Endothelial cell of umbilical vein (primary cell): ENCODE results near the gene OR2B2.

ENCODE experiments used
- CTCF ChIP-seq, 2 donors: IDR thresholded peaks; 1 replicate in 1 of 2; 2 replicates in 1 of 2; pipeline ENCODE4 v1.5.1; 2011; ENCODE audit warnings: low read length in 2 of 2, mild to moderate bottlenecking in 2 of 2, moderate library complexity in 2 of 2, control low read depth in 1 of 2, inconsistent platforms in 1 of 2, low read depth in 1 of 2; ENCODE audit not compliant: insufficient read depth in 1 of 2; ENCODE audit errors: extremely low read depth in 1 of 2
- EZH2 ChIP-seq: IDR thresholded peaks from 2 replicates; pipeline ENCODE4 v1.6.1; 2012; ENCODE audit warnings: borderline replicate concordance, low read depth, mild to moderate bottlenecking, moderate library complexity, low read length, inconsistent platforms; ENCODE audit not compliant: severe bottlenecking
- POLR2AphosphoS5 ChIP-seq: IDR thresholded peaks from 2 replicates; pipeline ENCODE4 v1.6.1; 2012; ENCODE audit warnings: low read depth, mild to moderate bottlenecking, control low read depth, low read length, moderate library complexity; ENCODE audit not compliant: insufficient read depth

- TF ChIP-seq EZH2 (no peak), POLR2AphosphoS5 (no peak), CTCF (IDR thresholded peaks at IDR 0.05; ENCODE audit: extremely low read depth in 1 of 2, insufficient read depth in 1 of 2, low read depth in 1 of 2, low read length in 2 of 2) (no peak)
Measured at GRCh38 chr6:27957516-27957915, 45.3 kb upstream of the OR2B2 start.
